HCT116 (cell line): Measurements from ENCODE around the gene OR14J1.

Experiments used
- EZH2phosphoT487 ChIP-seq: fragments of 200-600 bp; IDR thresholded peaks from 2 replicates; pipeline ENCODE4 v1.6.1; 2018; ENCODE audit warnings: antibody characterized with exemption, borderline replicate concordance
- JUND ChIP-seq: IDR thresholded peaks from 2 replicates; pipeline ENCODE4 v1.6.1; 2012
- POLR2A ChIP-seq: IDR thresholded peaks from 2 replicates; pipeline ENCODE4 v1.7.0; 2011; ENCODE audit warnings: borderline replicate concordance; ENCODE audit not compliant: insufficient read depth, insufficient read length; ENCODE audit errors: extremely low read depth
- POLR2AphosphoS5 ChIP-seq: IDR thresholded peaks from 2 replicates; pipeline ENCODE4 v1.6.1; 2011; ENCODE audit warnings: mild to moderate bottlenecking, low read depth, low read length, moderate library complexity
- SRF ChIP-seq: IDR thresholded peaks from 2 replicates; pipeline ENCODE4 v1.6.1; 2012; ENCODE audit warnings: low read depth
- YY1 ChIP-seq: IDR thresholded peaks from 2 replicates; pipeline ENCODE4 v1.6.1; 2011; ENCODE audit warnings: low read length, low read depth, moderate library complexity, mild to moderate bottlenecking; ENCODE audit not compliant: insufficient replicate concordance; ENCODE audit errors: extremely low read depth
- TF ChIP-seq, protein P1 (sequence below), 3 experiments: fragments of 200-600 bp in 1 of 3; sonication (generic) in 1 of 3; IDR thresholded peaks in 2 of 3; conservative IDR thresholded peaks in 1 of 3; 2 replicates each; pipeline ENCODE4 v1.5.1; 2012 to 2017; ENCODE audit warnings: low read depth in 2 of 3, low read length in 2 of 3, antibody characterized with exemption in 1 of 3, borderline replicate concordance in 1 of 3, control low read depth in 1 of 3, mild to moderate bottlenecking in 1 of 3, mixed read lengths in 1 of 3, mixed run types in 1 of 3, moderate library complexity in 1 of 3; ENCODE audit not compliant: insufficient read depth in 1 of 3
- TF ChIP-seq, protein P2 (sequence below): IDR thresholded peaks from 2 replicates; pipeline ENCODE4 v1.6.1; 2012

DNA sequence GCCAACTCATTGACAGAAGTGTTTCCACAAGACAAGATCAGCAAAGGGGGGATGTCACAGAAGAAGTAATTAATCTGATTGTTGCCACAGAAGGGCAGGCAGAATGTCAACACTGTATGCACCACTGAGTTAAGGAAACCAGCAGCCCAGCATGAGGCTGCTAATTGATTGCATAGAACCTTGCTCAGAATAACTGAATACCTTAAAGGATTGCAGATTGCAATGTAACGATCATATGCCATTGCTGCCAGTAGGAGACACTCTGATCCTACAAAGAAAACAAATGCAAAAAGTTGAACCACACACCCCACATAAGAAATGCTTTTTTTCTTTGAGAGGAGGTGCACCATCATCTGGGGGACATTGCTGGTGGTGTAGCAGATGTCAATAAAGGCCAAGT is 54.1 kb downstream of the OR14J1 start:
- no peak for TF ChIP-seq YY1
- TF ChIP-seq, protein P1, sequence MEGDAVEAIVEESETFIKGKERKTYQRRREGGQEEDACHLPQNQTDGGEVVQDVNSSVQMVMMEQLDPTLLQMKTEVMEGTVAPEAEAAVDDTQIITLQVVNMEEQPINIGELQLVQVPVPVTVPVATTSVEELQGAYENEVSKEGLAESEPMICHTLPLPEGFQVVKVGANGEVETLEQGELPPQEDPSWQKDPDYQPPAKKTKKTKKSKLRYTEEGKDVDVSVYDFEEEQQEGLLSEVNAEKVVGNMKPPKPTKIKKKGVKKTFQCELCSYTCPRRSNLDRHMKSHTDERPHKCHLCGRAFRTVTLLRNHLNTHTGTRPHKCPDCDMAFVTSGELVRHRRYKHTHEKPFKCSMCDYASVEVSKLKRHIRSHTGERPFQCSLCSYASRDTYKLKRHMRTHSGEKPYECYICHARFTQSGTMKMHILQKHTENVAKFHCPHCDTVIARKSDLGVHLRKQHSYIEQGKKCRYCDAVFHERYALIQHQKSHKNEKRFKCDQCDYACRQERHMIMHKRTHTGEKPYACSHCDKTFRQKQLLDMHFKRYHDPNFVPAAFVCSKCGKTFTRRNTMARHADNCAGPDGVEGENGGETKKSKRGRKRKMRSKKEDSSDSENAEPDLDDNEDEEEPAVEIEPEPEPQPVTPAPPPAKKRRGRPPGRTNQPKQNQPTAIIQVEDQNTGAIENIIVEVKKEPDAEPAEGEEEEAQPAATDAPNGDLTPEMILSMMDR (IDR thresholded peaks at IDR 0.05 in 2 of 3, conservative IDR thresholded peaks at IDR 0.05 in 1 of 3; ENCODE audit: borderline replicate concordance in 1 of 3, insufficient read depth in 1 of 3, low read depth in 2 of 3, low read length in 2 of 3): peak in 1 of 3 experiments; percentile 30; a peak in 1 of 6 replicates
- no peak for TF ChIP-seq SRF
- TF ChIP-seq POLR2A: no peak
- TF ChIP-seq, protein P2, sequence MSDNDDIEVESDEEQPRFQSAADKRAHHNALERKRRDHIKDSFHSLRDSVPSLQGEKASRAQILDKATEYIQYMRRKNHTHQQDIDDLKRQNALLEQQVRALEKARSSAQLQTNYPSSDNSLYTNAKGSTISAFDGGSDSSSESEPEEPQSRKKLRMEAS: no peak
- TF ChIP-seq EZH2phosphoT487: no peak
- TF ChIP-seq POLR2AphosphoS5: no peak
- no peak for TF ChIP-seq JUND
